Panc1 (cell line): ENCODE measurements around the gene FNBP1L. TPM values are rescaled to one million over a fixed set of nuclear protein-coding genes. Genes with fewer than 3 reads are reported as not detected.

Source experiments
- ATAC-seq: fragments of 200-7000 bp; cut with Tn5 transposase; 2 replicates; pipeline ENCODE4 v1.9.1; 2020; ENCODE audit warnings: mild to moderate bottlenecking, moderate library complexity
- BruUV-seq: library from RNA; stranded (reverse); fragments of 400-500 nt; replicated peaks from 2 replicates; lab custom pipeline; 2021; lab: Mats Ljungman, UMichigan
- CTCF ChIA-PET: fragments of 300-600 bp; sonication (Branson Sonifier 250); formaldehyde crosslinking; loops from one replicate; lab custom pipeline; 2022; ENCODE audit warnings: antibody characterized with exemption; lab: Charles Lee
- POLR2A ChIA-PET: fragments of 300-600 bp; sonication (Branson Sonifier 250); formaldehyde crosslinking; loops from one replicate; lab custom pipeline; 2022; ENCODE audit warnings: antibody characterized with exemption; lab: Charles Lee
- DNase-seq: peaks from one replicate; pipeline ENCODE4 v3.0.0-alpha.2; 2010; ENCODE audit warnings: low read depth, low spot score
- H3K27ac ChIP-seq: 2 replicates; pipeline ENCODE4 v1.5.1; 2011; ENCODE audit warnings: mild to moderate bottlenecking, low read length, inconsistent platforms
- H3K27me3 ChIP-seq: fragments of 200-500 bp; sonication (Bioruptor generic); 2 replicates; pipeline ENCODE4 v1.6.0; 2014; ENCODE audit warnings: low read length, inconsistent platforms; ENCODE audit not compliant: control insufficient read depth, insufficient read depth
- H3K36me3 ChIP-seq: fragments of 200-500 bp; sonication (Bioruptor generic); 2 replicates; pipeline ENCODE4 v1.5.1; 2014; ENCODE audit warnings: inconsistent platforms, mild to moderate bottlenecking, low read length, moderate library complexity; ENCODE audit not compliant: control insufficient read depth, insufficient read depth
- H3K4me1 ChIP-seq: 2 replicates; pipeline ENCODE4 v1.5.1; 2011; ENCODE audit warnings: inconsistent platforms, mild to moderate bottlenecking, low read length, moderate library complexity; ENCODE audit not compliant: control insufficient read depth, insufficient read depth
- H3K4me3 ChIP-seq, 2 experiments: 2 replicates each; pipeline ENCODE4 v1.5.1; 2011 to 2012; ENCODE audit warnings: low read depth in 2 of 2, low read length in 2 of 2, mild to moderate bottlenecking in 2 of 2, inconsistent platforms in 1 of 2, moderate library complexity in 1 of 2
- H3K9me3 ChIP-seq: fragments of 200-500 bp; sonication (Bioruptor generic); 2 replicates; pipeline ENCODE4 v1.5.1; 2014; ENCODE audit warnings: low read depth, mild to moderate bottlenecking, inconsistent platforms, low read length, moderate library complexity; ENCODE audit not compliant: control insufficient read depth, insufficient read depth
- POLR2AphosphoS5 ChIP-seq: IDR thresholded peaks from 2 replicates; pipeline ENCODE4 v1.6.1; 2012; ENCODE audit warnings: mild to moderate bottlenecking, low read depth, low read length, moderate library complexity
- SIN3A ChIP-seq: IDR thresholded peaks from 2 replicates; pipeline ENCODE4 v1.6.1; 2012; ENCODE audit warnings: low read depth, mild to moderate bottlenecking, low read length, moderate library complexity, borderline replicate concordance; ENCODE audit not compliant: insufficient read depth
- TCF7L2 ChIP-seq: IDR thresholded peaks from 2 replicates; pipeline ENCODE4 v1.6.1; 2011; ENCODE audit warnings: mild to moderate bottlenecking, low read depth, low read length, inconsistent platforms
- in situ Hi-C: cut with HindIII; loops from 2 replicates; pipeline ENCODE4 v1.10.0; 2016; ENCODE audit warnings: low sequenced_read_pairs, low pct_unique_long_range_greater_than_20kb
- intact Hi-C: fragments of 100-400 bp; cut with micrococcal nuclease; formaldehyde crosslinking; loops from one replicate; pipeline ENCODE4 v1.10.0; 2022; ENCODE audit not compliant: unreplicated experiment
- total RNA-seq: library from RNA; stranded (reverse); gene quantifications from one replicate; pipeline ENCODE4 v1.2.1, GENCODE V29; 2021; ENCODE audit not compliant: unreplicated experiment
- TF ChIP-seq, protein P1 (sequence below), 2 experiments: IDR thresholded peaks; 2 replicates each; pipeline ENCODE4 v1.6.1; 2011 to 2012; ENCODE audit warnings: low read depth in 2 of 2, control low read depth in 1 of 2, low read length in 1 of 2, mild to moderate bottlenecking in 1 of 2, moderate library complexity in 1 of 2; ENCODE audit not compliant: insufficient read depth in 1 of 2
- TF ChIP-seq, protein P2 (sequence below): fragments of 450-650 bp; IDR thresholded peaks from 2 replicates; pipeline ENCODE4 v1.5.1; 2017; ENCODE audit warnings: mild to moderate bottlenecking

Gene FNBP1L
- total RNA-seq, 1 experiment from 2014 or later: 25.1 TPM

DNA sequence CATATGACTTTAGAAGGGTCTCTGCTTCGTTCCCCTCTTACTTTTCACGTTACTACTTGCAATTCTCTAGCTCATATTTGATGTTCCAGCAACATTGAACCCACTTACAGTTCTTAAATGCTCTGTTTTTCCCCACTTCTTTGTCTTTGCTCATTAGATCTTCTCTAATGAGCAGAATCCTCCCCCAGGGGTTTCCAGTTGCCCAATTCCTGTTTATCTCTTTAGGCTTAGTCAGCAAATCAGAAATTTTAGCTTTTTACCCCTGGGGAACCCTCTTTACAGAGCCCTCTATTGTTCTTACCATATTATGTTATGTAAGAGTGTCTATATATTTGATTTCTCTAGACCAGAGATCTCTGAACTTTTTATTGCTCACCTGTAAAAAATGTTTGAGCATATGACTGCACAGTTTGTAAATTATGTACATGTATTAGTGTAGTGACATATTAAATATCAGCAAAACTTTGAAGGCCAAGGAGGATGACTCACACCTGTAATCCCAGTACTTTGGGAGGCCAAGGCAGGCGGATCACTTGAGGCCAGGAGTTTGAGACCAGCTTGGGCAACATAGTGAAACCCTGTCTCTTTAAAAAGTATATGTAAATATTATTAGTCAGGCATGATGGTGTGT lies 71.4 kb downstream of the FNBP1L start:
- Histone ChIP-seq H3K27ac (no peak overlapping the region), H3K27me3 (no peaks in the 10 kb centered on the region), H3K4me3 (no peak overlapping the region), H3K4me1 (no peaks in the 10 kb centered on the region), H3K9me3 (no peaks in the 10 kb centered on the region), H3K36me3 (no peaks in the 10 kb centered on the region)
- ChIA-PET POLR2A (no interaction called here), CTCF (no interaction called here)
- in situ Hi-C loops: no loop called here
- intact Hi-C loops: no loop called here
- TF ChIP-seq TCF7L2 (no peak), SIN3A (no peak), POLR2AphosphoS5 (no peak)
- TF ChIP-seq, protein P1, sequence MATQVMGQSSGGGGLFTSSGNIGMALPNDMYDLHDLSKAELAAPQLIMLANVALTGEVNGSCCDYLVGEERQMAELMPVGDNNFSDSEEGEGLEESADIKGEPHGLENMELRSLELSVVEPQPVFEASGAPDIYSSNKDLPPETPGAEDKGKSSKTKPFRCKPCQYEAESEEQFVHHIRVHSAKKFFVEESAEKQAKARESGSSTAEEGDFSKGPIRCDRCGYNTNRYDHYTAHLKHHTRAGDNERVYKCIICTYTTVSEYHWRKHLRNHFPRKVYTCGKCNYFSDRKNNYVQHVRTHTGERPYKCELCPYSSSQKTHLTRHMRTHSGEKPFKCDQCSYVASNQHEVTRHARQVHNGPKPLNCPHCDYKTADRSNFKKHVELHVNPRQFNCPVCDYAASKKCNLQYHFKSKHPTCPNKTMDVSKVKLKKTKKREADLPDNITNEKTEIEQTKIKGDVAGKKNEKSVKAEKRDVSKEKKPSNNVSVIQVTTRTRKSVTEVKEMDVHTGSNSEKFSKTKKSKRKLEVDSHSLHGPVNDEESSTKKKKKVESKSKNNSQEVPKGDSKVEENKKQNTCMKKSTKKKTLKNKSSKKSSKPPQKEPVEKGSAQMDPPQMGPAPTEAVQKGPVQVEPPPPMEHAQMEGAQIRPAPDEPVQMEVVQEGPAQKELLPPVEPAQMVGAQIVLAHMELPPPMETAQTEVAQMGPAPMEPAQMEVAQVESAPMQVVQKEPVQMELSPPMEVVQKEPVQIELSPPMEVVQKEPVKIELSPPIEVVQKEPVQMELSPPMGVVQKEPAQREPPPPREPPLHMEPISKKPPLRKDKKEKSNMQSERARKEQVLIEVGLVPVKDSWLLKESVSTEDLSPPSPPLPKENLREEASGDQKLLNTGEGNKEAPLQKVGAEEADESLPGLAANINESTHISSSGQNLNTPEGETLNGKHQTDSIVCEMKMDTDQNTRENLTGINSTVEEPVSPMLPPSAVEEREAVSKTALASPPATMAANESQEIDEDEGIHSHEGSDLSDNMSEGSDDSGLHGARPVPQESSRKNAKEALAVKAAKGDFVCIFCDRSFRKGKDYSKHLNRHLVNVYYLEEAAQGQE (IDR thresholded peaks at IDR 0.05; ENCODE audit: insufficient read depth in 1 of 2, low read depth in 2 of 2, low read length in 1 of 2): no peak
- TF ChIP-seq, protein P2, sequence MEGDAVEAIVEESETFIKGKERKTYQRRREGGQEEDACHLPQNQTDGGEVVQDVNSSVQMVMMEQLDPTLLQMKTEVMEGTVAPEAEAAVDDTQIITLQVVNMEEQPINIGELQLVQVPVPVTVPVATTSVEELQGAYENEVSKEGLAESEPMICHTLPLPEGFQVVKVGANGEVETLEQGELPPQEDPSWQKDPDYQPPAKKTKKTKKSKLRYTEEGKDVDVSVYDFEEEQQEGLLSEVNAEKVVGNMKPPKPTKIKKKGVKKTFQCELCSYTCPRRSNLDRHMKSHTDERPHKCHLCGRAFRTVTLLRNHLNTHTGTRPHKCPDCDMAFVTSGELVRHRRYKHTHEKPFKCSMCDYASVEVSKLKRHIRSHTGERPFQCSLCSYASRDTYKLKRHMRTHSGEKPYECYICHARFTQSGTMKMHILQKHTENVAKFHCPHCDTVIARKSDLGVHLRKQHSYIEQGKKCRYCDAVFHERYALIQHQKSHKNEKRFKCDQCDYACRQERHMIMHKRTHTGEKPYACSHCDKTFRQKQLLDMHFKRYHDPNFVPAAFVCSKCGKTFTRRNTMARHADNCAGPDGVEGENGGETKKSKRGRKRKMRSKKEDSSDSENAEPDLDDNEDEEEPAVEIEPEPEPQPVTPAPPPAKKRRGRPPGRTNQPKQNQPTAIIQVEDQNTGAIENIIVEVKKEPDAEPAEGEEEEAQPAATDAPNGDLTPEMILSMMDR: no peak
- BruUV-seq: no TSS peak
- no peak for DNase-seq
- no peak for ATAC-seq

DNA sequence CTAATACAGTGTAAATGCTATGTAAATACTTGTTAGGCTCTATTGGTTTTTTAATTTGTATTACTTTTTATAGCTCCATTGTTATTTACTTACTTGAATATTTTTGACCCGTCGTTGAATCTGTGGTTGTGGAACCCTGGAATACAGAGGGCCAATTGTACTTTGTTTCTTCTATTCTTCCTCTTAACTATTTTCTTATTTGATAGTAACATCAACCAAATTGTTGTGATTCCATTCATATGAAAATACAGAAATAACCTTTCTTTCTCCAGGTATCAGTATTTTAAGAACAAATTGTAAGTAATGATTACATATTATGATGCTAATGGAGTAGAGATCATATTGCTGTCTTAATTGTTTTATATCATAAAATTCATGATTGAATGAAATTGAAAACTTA lies 73.7 kb downstream of the FNBP1L start:
- in situ Hi-C loops (no loop called here), intact Hi-C loops (no loop called here)
- H3K36me3 ChIP-seq: no peaks in the 10 kb centered on the region
- H3K27ac ChIP-seq: no peak overlapping the region
- ATAC-seq: no peak
- TF ChIP-seq TCF7L2 (no peak), POLR2AphosphoS5 (no peak)
- H3K4me3 ChIP-seq: no peak overlapping the region
- ChIA-PET POLR2A (no interaction called here), CTCF (no interaction called here)
- no peaks in the 10 kb centered on the region for H3K27me3 ChIP-seq
- no peaks in the 10 kb centered on the region for H3K9me3 ChIP-seq
- H3K4me1 ChIP-seq: no peaks in the 10 kb centered on the region
- no peak for DNase-seq
- no TSS peak for BruUV-seq

DNA sequence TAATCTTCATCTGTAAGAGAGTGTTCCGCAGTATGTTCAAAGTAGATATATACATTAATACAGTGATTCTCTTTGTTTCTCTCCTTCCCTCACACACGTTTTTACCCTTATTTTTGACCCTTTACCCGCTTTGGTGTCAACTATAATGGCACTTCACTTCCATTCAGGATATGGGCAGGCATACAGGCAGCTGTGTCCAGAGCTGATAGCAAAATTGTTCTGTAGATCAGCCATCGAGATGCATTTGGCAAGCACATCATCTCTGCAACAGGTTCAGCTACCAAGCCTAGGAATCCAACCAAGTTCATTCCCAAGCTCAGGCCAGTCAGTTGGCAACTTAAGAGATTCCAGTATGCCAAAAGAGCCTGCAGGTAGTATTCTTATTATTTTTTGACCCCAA lies 74.8 kb downstream of the FNBP1L start:
- ChIA-PET POLR2A (no interaction called here), CTCF (no interaction called here)
- DNase-seq (no peak), ATAC-seq (no peak)
- H3K36me3 ChIP-seq: no peaks in the 10 kb centered on the region
- H3K4me1 ChIP-seq: no peaks in the 10 kb centered on the region
- no peaks in the 10 kb centered on the region for H3K27me3 ChIP-seq
- no peaks in the 10 kb centered on the region for H3K9me3 ChIP-seq
- no peak overlapping the region for H3K4me3 ChIP-seq
- H3K27ac ChIP-seq: no peak overlapping the region
- intact Hi-C loops (no loop called here), in situ Hi-C loops (no loop called here)
- BruUV-seq: no TSS peak
- no peak for TF ChIP-seq TCF7L2
- TF ChIP-seq, protein P1 (IDR thresholded peaks at IDR 0.05; ENCODE audit: insufficient read depth in 1 of 2, low read depth in 2 of 2, low read length in 1 of 2): no peak
- TF ChIP-seq SIN3A: no peak
- TF ChIP-seq, protein P2: no peak
- TF ChIP-seq POLR2AphosphoS5: no peak
